Dendritic cell treated with granulocyte-macrophage colony-stimulating factor and Interleukin-4, amounts not matched to agents 40 ng/mL and 50 ng/mL, for 4 days (primary cell): ENCODE measurements around the gene LAMA4.

Source experiments
- H3K27ac Mint-ChIP-seq: one replicate; pipeline ENCODE4 v1.8.0; 2022; ENCODE audit warnings: mild to moderate bottlenecking, mixed read lengths
- H3K27me3 Mint-ChIP-seq: one replicate; pipeline ENCODE4 v1.8.0; 2022; ENCODE audit warnings: mild to moderate bottlenecking, mixed read lengths
- H3K36me3 Mint-ChIP-seq: one replicate; pipeline ENCODE4 v1.8.0; 2022; ENCODE audit warnings: low read depth, mixed read lengths
- H3K4me1 Mint-ChIP-seq: one replicate; pipeline ENCODE4 v1.8.0; 2022; ENCODE audit warnings: low read depth, mixed read lengths
- H3K4me3 Mint-ChIP-seq: one replicate; pipeline ENCODE4 v1.8.0; 2022; ENCODE audit warnings: mild to moderate bottlenecking, moderate library complexity, mixed read lengths
- H3K9me3 Mint-ChIP-seq: one replicate; pipeline ENCODE4 v1.8.0; 2022; ENCODE audit warnings: mixed read lengths
- intact Hi-C: fragments of 100-400 bp; cut with micrococcal nuclease; formaldehyde crosslinking; loops from one replicate; pipeline ENCODE4 v1.15.0; 2022

LAMA4 gene

DNA sequence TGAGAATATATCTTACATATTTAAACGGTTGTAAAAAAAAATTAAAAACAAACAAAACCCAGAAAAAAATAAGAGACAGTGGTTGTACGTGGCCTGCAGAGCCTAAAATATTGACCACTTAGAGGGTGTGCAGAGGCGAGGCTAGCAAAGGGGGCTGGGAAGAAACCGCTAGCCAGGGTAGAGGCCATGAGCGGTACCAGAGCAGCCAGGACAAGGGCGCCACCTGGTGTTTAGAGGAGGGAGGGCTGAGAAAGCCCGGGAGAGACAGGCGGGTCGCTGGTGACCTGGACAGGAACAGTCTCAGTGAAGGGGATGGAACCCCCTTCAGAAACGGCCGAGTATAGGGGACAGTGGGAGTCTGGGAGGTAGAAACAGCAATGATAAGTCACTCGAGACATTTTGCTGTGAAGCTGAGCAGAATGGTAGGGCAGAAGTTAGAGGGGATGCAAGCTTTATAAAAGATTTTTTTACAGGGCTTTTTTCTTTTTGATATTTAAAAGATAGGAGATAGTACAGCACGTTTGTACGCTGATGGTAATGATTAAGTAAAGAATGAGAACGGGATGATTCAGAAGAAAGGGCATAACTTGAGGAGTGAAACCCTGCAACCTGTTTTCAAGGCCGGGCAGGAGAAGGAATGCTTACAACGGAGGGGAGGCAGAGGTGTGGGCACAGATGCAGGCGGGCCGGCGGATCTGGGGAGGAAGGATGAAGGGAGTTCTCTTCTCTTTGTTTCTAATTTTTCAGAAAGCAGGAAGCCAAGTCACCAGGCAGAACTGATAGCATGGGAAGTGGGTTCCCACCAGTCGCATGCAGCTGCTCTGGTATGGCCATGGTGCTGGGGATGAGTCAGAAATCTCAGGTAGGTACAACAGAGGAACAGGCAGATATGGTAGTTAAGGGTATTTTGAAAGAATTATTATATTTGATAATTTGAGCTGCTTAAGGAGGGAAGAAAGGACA is 90.8 kb downstream of the LAMA4 start:
- Mint-ChIP-seq H3K27me3 (peaks cover 27% of the 10 kb centered on the region), H3K9me3 (no peaks in the 10 kb centered on the region), H3K4me1 (peaks cover 6% of the 10 kb centered on the region), H3K4me3 (no peak overlapping the region), H3K36me3 (no peaks in the 10 kb centered on the region), H3K27ac (no peak overlapping the region)
- intact Hi-C loops, result loop anchor here (1.0 kb wide), 2 partner anchors 76 to 453 kb away; partner anchors contain the start of genes FAM229B and TUBE1

DNA sequence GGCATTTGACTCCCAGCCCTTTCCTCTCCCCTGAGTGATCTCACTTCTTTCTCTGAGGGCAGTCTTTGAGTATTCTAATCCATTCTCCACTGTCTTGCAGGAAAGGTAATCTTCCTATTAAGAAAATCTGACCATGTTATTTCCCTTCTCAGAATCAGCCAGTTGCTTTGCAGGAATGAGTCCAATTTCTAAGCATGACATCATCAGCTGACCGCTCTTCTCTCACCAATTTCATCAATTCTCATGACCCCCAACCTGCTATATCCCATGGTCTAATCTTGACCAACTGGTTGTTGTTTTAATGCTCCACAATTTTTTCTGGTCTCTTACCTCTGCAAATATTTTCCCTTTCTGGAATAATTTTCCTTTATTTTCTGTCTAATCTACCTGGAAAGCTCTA is 93.6 kb downstream of the LAMA4 start:
- Mint-ChIP-seq H3K27ac (no peak overlapping the region), H3K4me3 (no peak overlapping the region), H3K27me3 (peaks cover 30% of the 10 kb centered on the region), H3K9me3 (no peaks in the 10 kb centered on the region), H3K36me3 (no peaks in the 10 kb centered on the region), H3K4me1 (peaks cover 6% of the 10 kb centered on the region)
- intact Hi-C loops, result no loop called here

DNA sequence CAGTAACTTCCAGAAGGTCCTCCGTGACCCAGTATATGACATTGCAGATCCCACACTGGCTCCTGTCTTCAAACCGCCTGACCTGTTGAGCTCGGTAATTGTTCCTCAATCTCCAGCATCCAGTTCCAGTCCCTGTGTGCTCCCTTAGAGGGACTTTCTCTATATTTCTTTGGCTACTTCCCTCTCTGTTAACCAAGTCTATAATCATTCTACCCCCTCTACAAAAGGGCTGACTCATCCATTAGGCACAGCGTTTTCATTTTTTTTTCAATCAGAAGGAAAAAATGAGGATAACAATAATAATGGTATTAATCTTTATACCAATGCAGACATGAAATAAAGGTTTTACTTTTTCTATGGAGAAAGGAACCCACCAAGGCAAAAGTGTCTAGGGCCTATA is 97.7 kb downstream of the LAMA4 start:
- Mint-ChIP-seq H3K4me3 (no peak overlapping the region), H3K36me3 (no peaks in the 10 kb centered on the region), H3K27ac (no peak overlapping the region), H3K9me3 (no peaks in the 10 kb centered on the region), H3K27me3 (peaks cover 15% of the 10 kb centered on the region), H3K4me1 (peaks cover 5% of the 10 kb centered on the region)
- intact Hi-C loops, result no loop called here

DNA sequence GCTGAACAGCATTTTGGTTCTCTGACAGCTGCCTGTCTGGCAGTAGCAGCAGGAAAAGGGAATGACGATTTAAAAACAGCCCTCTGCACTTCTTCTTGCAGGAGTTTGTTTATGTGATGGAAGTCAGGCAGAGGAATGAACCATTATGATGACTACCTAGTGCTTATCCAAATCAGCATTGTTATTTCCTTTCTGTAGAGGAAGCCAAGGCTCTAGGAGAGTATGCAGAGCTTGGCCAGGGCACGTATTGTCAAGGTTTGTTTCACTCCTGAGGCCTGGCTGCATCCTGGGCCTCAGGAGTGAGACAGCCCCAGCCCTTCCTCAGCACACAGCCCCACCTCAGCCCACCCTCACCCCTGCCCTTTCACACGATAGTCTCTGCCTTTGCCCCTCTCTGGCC is 98.5 kb downstream of the LAMA4 start:
- peaks cover 15% of the 10 kb centered on the region for H3K27me3 Mint-ChIP-seq
- no peaks in the 10 kb centered on the region for H3K9me3 Mint-ChIP-seq
- H3K4me1 Mint-ChIP-seq, result peaks cover 5% of the 10 kb centered on the region
- no peak overlapping the region for H3K27ac Mint-ChIP-seq
- intact Hi-C loops, result no loop called here
- no peak overlapping the region for H3K4me3 Mint-ChIP-seq
- no peaks in the 10 kb centered on the region for H3K36me3 Mint-ChIP-seq

DNA sequence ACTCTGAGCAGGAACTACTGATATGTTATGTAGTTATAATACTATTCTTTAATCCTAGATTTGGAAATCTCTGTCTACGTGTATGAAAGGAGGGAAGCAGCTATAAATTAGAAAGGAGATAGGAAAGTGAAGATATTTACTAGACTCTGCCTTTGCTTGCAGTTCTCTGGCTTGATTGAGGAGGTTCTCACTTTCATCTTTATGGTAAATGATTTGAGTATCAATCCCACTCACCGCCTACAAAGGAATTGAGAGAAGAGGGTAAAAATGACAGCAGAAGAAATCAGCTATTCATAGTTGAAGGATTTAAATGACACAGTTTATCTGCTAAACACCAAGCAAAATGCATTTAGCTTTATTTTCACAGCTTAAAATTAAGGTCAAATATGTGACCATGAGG is 99.7 kb downstream of the LAMA4 start:
- Mint-ChIP-seq H3K27ac (no peak overlapping the region), H3K27me3 (peaks cover 9% of the 10 kb centered on the region), H3K36me3 (no peaks in the 10 kb centered on the region), H3K9me3 (no peaks in the 10 kb centered on the region), H3K4me3 (no peak overlapping the region), H3K4me1 (peaks cover 5% of the 10 kb centered on the region)
- intact Hi-C loops, result no loop called here

DNA sequence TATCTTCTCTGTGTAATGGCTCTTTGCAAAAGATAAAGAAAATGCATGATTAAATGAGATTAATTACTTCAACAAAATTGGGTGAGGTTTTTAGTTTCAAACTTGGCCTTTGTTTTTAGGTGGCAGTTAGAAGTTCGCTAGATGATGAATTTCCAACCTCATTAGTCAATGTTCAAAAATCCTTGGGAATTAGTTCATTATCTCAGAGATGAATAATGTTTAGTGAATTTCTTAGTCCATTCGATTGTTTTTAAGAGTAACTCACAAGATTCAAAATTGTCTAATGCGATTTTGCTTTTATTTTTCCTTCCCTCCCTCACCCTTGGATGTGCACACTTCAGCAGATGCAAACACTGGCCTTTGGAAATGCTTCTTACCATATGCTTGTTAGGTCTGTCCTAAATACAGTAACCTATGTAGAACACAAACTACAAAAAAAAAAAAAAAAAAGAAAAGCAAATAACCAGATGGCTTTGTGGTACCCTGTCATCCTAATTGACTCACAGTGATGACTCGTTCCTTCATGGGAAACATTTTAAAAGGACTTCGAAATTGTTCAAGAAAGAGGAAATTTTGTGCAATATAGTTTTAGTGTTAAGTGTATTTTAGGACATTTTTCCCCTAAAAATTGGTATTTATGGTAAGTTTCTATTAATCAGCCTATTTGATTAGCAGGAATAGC is 100.3 kb downstream of the LAMA4 start:
- Mint-ChIP-seq H3K36me3 (no peaks in the 10 kb centered on the region), H3K9me3 (no peaks in the 10 kb centered on the region), H3K27me3 (peaks cover 5% of the 10 kb centered on the region), H3K4me1 (peaks cover 5% of the 10 kb centered on the region), H3K27ac (no peak overlapping the region), H3K4me3 (no peak overlapping the region)
- intact Hi-C loops, result no loop called here

DNA sequence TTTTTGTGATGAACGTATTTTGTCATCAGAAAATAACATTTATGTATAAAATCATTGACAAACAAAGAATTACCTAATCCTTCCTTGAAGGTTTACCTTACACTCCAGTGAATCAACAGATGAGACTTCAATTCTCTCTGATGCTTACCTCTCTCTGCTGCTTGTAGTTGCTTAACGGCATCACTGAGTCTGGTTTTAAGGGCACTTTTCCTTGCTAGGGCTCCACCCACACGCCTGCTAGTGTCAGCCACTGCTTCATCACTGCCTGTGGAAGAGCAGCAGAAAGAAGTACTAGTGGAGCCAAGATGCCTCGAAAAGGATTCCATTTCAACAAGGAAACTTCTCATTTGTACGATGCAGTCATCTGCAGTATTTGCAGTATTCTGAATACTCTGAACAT is 104.0 kb downstream of the LAMA4 start:
- H3K27me3 Mint-ChIP-seq, result peaks cover 8% of the 10 kb centered on the region
- no peak overlapping the region for H3K4me3 Mint-ChIP-seq
- intact Hi-C loops, result no loop called here
- no peaks in the 10 kb centered on the region for H3K36me3 Mint-ChIP-seq
- H3K27ac Mint-ChIP-seq, result no peak overlapping the region
- no peaks in the 10 kb centered on the region for H3K9me3 Mint-ChIP-seq
- H3K4me1 Mint-ChIP-seq, result peaks cover 5% of the 10 kb centered on the region

DNA sequence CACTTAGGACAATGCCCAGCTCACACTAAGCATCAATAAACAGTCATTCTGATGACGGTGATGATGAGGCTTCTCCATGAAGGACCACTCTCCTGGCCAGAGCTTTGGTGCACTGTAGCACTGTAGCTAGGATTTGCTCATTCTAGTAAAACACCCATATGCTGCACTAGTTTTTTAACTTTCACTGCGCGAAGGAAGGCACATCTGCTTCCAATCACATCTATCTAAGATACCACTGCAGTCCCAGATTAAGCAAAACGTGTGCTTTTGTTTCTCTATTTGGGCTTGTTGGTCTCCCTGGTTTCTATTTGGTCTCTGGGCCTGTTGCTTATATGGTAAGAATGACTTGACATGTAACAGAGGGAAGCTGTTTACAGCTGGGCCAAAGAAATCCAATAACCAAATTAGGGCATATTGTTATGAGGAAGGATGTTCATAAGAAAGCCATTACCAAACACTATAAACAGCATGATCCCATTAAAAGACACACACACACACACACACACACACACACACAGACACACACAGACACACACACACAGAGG is 104.6 kb downstream of the LAMA4 start:
- H3K4me3 Mint-ChIP-seq, result no peak overlapping the region
- peaks cover 12% of the 10 kb centered on the region for H3K27me3 Mint-ChIP-seq
- H3K36me3 Mint-ChIP-seq, result no peaks in the 10 kb centered on the region
- intact Hi-C loops, result no loop called here
- H3K27ac Mint-ChIP-seq, result no peak overlapping the region
- H3K9me3 Mint-ChIP-seq, result no peaks in the 10 kb centered on the region
- peaks cover 5% of the 10 kb centered on the region for H3K4me1 Mint-ChIP-seq

DNA sequence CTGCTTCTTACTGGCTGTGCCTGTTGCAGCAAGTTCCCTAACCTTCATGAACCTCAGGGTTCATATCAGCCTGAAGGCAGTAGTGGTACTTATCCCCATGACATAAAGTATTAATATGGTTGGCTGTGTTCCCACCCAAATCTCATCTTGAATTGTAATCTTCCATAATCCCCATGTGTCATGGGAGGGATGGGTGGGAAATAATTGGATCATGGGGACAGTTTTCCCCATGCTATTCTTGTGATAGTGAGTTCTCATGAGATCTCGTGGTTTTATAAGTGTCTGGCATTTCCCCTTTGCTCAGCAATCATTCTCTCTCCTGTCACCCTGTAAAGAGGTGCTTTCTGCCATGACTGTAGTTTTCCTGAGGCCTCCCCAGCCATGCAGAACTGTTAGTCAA is 105.1 kb downstream of the LAMA4 start:
- no peak overlapping the region for H3K4me3 Mint-ChIP-seq
- H3K36me3 Mint-ChIP-seq, result no peaks in the 10 kb centered on the region
- intact Hi-C loops, result no loop called here
- H3K9me3 Mint-ChIP-seq, result no peaks in the 10 kb centered on the region
- H3K4me1 Mint-ChIP-seq, result peaks cover 5% of the 10 kb centered on the region
- no peak overlapping the region for H3K27ac Mint-ChIP-seq
- peaks cover 12% of the 10 kb centered on the region for H3K27me3 Mint-ChIP-seq

DNA sequence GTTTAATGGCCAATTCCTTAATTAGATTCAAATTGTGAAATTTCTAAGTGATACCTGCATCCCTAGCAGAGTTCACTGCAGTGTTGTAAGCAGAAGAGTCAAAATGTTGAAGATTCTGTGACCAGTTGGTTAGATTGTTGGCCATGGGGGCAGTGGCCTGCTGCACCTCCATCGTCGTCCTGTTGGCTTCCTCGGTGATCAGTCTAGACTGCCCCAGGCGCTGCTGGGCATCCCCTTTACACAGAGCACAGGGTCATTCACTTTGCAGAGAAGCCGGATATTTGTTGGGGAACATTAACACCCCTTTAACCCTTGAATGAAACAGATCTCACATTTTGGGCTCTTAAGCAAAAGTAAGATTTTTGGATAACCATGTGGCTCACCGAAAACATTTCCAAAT is 106.3 kb downstream of the LAMA4 start:
- Mint-ChIP-seq H3K4me3 (no peak overlapping the region), H3K27ac (no peak overlapping the region), H3K27me3 (peaks cover 12% of the 10 kb centered on the region), H3K36me3 (no peaks in the 10 kb centered on the region), H3K9me3 (no peaks in the 10 kb centered on the region), H3K4me1 (peaks cover 5% of the 10 kb centered on the region)
- intact Hi-C loops, result no loop called here

DNA sequence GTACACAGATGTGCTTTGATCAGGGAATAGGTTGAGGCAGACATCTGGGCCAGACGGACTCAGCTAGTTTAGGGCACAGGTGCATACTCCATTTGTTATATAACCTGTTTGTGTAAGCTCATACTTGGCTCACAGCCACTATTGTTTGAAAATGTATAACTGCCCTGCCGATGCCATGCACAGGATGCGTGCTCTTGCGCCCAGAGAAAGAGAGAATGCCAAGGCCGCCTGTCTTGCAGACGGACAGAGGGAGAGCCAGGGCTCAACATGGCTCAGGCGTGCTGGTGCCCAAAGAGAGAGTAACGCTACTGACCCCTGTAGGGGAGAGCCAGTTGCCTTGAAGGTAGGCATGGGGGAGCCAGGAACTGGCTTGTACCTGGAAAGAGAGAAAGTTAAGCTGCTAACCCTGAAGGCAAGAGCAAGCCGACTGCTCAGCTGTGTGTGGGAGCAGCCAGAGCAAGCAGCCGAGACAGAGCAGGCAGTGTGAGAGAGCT is 109.2 kb downstream of the LAMA4 start:
- intact Hi-C loops, result no loop called here
- no peaks in the 10 kb centered on the region for H3K36me3 Mint-ChIP-seq
- H3K4me1 Mint-ChIP-seq, result no peaks in the 10 kb centered on the region
- H3K4me3 Mint-ChIP-seq, result no peak overlapping the region
- peaks cover 11% of the 10 kb centered on the region for H3K27me3 Mint-ChIP-seq
- H3K9me3 Mint-ChIP-seq, result no peaks in the 10 kb centered on the region
- no peak overlapping the region for H3K27ac Mint-ChIP-seq

DNA sequence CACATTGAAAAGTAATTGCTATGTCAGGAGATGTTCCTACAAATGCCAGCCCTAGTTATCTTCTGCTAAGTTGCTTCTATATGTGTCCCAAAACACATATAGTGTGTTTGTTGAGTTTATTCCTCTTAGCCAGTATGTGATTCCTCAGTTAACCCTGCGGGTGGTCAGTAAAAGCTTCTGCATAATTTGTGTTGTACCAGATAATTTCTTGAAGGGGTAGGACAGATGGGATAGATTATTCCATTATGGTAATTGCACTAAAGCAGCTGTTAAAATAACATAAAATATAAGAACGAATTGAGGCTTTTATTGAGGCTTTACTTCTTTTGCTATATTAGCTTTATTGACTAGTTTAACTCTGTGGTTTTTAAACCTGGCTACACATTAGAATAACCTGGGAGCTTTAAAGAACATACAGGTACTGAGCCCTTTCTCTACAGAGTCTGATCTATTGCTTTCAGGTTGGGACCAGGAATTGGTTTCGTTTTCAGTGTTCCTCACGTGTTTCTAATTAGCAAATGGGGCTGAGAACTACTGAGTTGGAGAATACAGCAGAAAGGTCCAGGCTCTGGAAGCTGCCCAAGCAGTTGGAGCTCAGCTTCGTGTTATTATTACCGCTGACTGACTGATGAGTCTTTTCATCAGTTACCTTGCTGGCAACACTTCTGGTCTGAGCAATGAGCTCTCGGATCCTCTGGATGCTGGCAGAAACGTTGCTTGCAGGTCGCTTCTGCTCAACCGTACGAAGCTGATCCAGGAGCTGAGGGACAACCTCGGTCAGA is 110.0 kb downstream of the LAMA4 start:
- Mint-ChIP-seq H3K4me3 (no peak overlapping the region), H3K27ac (no peak overlapping the region), H3K4me1 (no peaks in the 10 kb centered on the region), H3K36me3 (no peaks in the 10 kb centered on the region), H3K27me3 (peaks cover 11% of the 10 kb centered on the region), H3K9me3 (no peaks in the 10 kb centered on the region)
- intact Hi-C loops, result no loop called here

DNA sequence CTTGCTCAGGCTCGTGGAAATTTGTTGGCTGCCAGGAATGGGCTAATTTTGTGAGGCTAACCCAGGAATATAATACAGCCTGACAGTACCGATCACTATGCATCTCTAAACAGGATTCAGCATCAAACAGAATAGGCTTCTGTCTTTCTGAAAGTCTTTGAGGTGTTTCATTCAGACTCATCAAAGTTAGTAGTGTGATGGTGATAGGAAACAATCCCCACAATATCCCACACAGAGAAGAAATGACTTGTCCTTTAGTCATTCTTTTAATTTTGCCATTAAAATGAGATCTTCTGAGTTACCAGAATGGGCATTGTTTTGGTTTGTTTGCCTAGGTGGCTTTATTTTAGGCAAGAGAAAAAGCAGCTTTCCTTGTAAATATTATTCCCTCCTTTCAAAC is 112.7 kb downstream of the LAMA4 start:
- Mint-ChIP-seq H3K27me3 (peaks cover 9% of the 10 kb centered on the region), H3K36me3 (no peaks in the 10 kb centered on the region), H3K4me1 (no peaks in the 10 kb centered on the region), H3K4me3 (no peak overlapping the region), H3K9me3 (no peaks in the 10 kb centered on the region), H3K27ac (no peak overlapping the region)
- intact Hi-C loops, result no loop called here
